HepG2 (cell line): Measurements from ENCODE around the gene GMPPA. TPM values are rescaled to one million over a fixed set of nuclear protein-coding genes. Genes with fewer than 3 reads are reported as not detected.

ENCODE experiments used
- FIP1L1 ChIP-seq: fragments of 200-400 bp; formaldehyde crosslinking; IDR thresholded peaks from 2 replicates; pipeline ENCODE4 v1.6.1; 2018; ENCODE audit warnings: low read depth, mild to moderate bottlenecking, low read length, moderate library complexity, borderline replicate concordance; ENCODE audit not compliant: insufficient read depth
- HIVEP1 ChIP-seq: sonication (generic); formaldehyde crosslinking; IDR thresholded peaks from 2 replicates; pipeline ENCODE4 v1.4.0; 2020; ENCODE audit warnings: mild to moderate bottlenecking, missing genetic modification reagents
- HOXA7 ChIP-seq: sonication (generic); formaldehyde crosslinking; IDR thresholded peaks from 2 replicates; pipeline ENCODE4 v1.8.1; 2022; ENCODE audit warnings: mild to moderate bottlenecking, missing genetic modification reagents, moderate library complexity
- MIER3 ChIP-seq: IDR thresholded peaks from 2 replicates; pipeline ENCODE4 v1.6.1; 2016; ENCODE audit warnings: missing compliant biosample characterization, borderline replicate concordance
- RBFOX2 ChIP-seq: fragments of 200-400 bp; formaldehyde crosslinking; IDR thresholded peaks from 2 replicates; pipeline ENCODE4 v1.6.1; 2017; ENCODE audit warnings: low read depth, mild to moderate bottlenecking, low read length
- SETDB1 ChIP-seq: sonication (generic); formaldehyde crosslinking; IDR thresholded peaks from 2 replicates; pipeline ENCODE4 v1.5.1; 2020; ENCODE audit warnings: missing genetic modification reagents, mild to moderate bottlenecking, borderline replicate concordance
- SRF ChIP-seq: IDR thresholded peaks from 2 replicates; pipeline ENCODE4 v1.6.1; 2011; ENCODE audit warnings: mild to moderate bottlenecking, low read depth, low read length, moderate library complexity
- TSC22D2 ChIP-seq: sonication (generic); formaldehyde crosslinking; IDR thresholded peaks from 2 replicates; pipeline ENCODE4 v1.5.1; 2020; ENCODE audit warnings: missing genetic modification reagents, mild to moderate bottlenecking, borderline replicate concordance
- ZBTB2 ChIP-seq: sonication (generic); formaldehyde crosslinking; IDR thresholded peaks from 2 replicates; pipeline ENCODE4 v1.8.0; 2022; ENCODE audit warnings: low read depth, missing genetic modification reagents
- ZMYM2 ChIP-seq: sonication (generic); formaldehyde crosslinking; IDR thresholded peaks from 2 replicates; pipeline ENCODE4 v1.8.0; 2022; ENCODE audit warnings: mild to moderate bottlenecking, missing genetic modification reagents
- ZNF160 ChIP-seq: sonication (generic); formaldehyde crosslinking; IDR thresholded peaks from 2 replicates; pipeline ENCODE4 v1.8.0; 2022; ENCODE audit warnings: mild to moderate bottlenecking, inconsistent platforms, missing genetic modification reagents
- ZNF441 ChIP-seq: sonication (generic); formaldehyde crosslinking; IDR thresholded peaks from 2 replicates; pipeline ENCODE4 v1.7.0; 2021; ENCODE audit warnings: missing genetic modification reagents, borderline replicate concordance
- ZNF496 ChIP-seq: sonication (generic); formaldehyde crosslinking; IDR thresholded peaks from 2 replicates; pipeline ENCODE4 v1.8.1; 2023; ENCODE audit warnings: mild to moderate bottlenecking, moderate library complexity, missing genetic modification reagents; ENCODE audit not compliant: insufficient replicate concordance
- ZNF607 ChIP-seq: sonication (generic); formaldehyde crosslinking; IDR thresholded peaks from 2 replicates; pipeline ENCODE4 v1.5.1; 2020; ENCODE audit warnings: missing genetic modification reagents, mild to moderate bottlenecking, borderline replicate concordance
- ZNF660 ChIP-seq: sonication (generic); formaldehyde crosslinking; IDR thresholded peaks from 2 replicates; pipeline ENCODE4 v1.5.1; 2020; ENCODE audit warnings: mild to moderate bottlenecking, low read depth, missing genetic modification reagents, borderline replicate concordance
- polyA plus RNA-seq, 8 experiments: library from polyadenylated mRNA; depleted of rRNA in 3 of 8; stranded (reverse) in 7 of 8; unstranded in 1 of 8; fragments of >200 nt; fragmentation: Illumina TruSeq in 4 of 8; extraction: Trizol in 4 of 8; gene quantifications; 2 replicates each; pipeline versions ENCODE4 v1.2.1 to v1.2.3, GENCODE V29; 2011 to 2016; ENCODE audit warnings: low read depth in 4 of 8, missing spikeins in 1 of 8, mixed read lengths in 1 of 8; ENCODE audit not compliant: insufficient read depth in 1 of 8
- total RNA-seq, 5 experiments: library from RNA; depleted of rRNA; stranded (reverse); fragments of >200 nt; fragmentation: Illumina TruSeq; extraction: Trizol; gene quantifications; 2 replicates each; pipeline ENCODE4 v1.2.3, GENCODE V29; 2016; ENCODE audit warnings: low read depth in 1 of 5
- TF ChIP-seq, protein P1 (sequence below): sonication (generic); formaldehyde crosslinking; IDR thresholded peaks from 2 replicates; pipeline ENCODE4 v1.8.0; 2023; ENCODE audit warnings: mild to moderate bottlenecking, missing genetic modification reagents
- TF ChIP-seq, protein P2 (sequence below): sonication (generic); formaldehyde crosslinking; IDR thresholded peaks from 2 replicates; pipeline ENCODE4 v1.4.0; 2020; ENCODE audit warnings: missing genetic modification reagents, borderline replicate concordance
- TF ChIP-seq, protein P3 (sequence below): IDR thresholded peaks from 2 replicates; pipeline ENCODE4 v1.4.0; 2020; ENCODE audit warnings: mild to moderate bottlenecking, missing genetic modification reagents

Gene GMPPA
- total and polyA plus RNA-seq, 2 of the 13 experiments (the other 11 are each of a cell fraction or from before 2014, with no cell fraction given) = 81.1 to 106 TPM

GRCh38 chr2:219542931-219543595, 44.4 kb downstream of the GMPPA start (continued):
- TF ChIP-seq, protein P1, sequence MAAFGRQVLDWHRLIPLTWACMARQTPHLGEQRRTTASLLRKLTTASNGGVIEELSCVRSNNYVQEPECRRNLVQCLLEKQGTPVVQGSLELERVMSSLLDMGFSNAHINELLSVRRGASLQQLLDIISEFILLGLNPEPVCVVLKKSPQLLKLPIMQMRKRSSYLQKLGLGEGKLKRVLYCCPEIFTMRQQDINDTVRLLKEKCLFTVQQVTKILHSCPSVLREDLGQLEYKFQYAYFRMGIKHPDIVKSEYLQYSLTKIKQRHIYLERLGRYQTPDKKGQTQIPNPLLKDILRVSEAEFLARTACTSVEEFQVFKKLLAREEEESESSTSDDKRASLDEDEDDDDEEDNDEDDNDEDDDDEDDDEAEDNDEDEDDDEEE (CRISPR knock-in tag) = 0 out of 2 replicates have a peak, but pooled peaks have one; percentile 10
- TF ChIP-seq MIER3 (no peak), HOXA7 (no peak), ZMYM2 (no peak), ZNF660 (CRISPR knock-in tag) (0 out of 2 replicates have a peak, but pooled peaks have one; percentile 48), HIVEP1 (CRISPR knock-in tag) (no peak; the same call in 1 of the 2 replicates), TSC22D2 (CRISPR knock-in tag) (0 out of 2 replicates have a peak, but pooled peaks have one; percentile 15), ZNF441 (CRISPR knock-in tag) (no peak; the same call in none of the 2 replicates), FIP1L1 (no peak), ZNF607 (CRISPR knock-in tag) (no peak), ZNF496 (no peak), RBFOX2 (no peak), ZNF160 (CRISPR knock-in tag) (no peak), ZBTB2 (CRISPR knock-in tag) (no peak), SRF (no peak), SETDB1 (no peak)
- TF ChIP-seq, protein P2, sequence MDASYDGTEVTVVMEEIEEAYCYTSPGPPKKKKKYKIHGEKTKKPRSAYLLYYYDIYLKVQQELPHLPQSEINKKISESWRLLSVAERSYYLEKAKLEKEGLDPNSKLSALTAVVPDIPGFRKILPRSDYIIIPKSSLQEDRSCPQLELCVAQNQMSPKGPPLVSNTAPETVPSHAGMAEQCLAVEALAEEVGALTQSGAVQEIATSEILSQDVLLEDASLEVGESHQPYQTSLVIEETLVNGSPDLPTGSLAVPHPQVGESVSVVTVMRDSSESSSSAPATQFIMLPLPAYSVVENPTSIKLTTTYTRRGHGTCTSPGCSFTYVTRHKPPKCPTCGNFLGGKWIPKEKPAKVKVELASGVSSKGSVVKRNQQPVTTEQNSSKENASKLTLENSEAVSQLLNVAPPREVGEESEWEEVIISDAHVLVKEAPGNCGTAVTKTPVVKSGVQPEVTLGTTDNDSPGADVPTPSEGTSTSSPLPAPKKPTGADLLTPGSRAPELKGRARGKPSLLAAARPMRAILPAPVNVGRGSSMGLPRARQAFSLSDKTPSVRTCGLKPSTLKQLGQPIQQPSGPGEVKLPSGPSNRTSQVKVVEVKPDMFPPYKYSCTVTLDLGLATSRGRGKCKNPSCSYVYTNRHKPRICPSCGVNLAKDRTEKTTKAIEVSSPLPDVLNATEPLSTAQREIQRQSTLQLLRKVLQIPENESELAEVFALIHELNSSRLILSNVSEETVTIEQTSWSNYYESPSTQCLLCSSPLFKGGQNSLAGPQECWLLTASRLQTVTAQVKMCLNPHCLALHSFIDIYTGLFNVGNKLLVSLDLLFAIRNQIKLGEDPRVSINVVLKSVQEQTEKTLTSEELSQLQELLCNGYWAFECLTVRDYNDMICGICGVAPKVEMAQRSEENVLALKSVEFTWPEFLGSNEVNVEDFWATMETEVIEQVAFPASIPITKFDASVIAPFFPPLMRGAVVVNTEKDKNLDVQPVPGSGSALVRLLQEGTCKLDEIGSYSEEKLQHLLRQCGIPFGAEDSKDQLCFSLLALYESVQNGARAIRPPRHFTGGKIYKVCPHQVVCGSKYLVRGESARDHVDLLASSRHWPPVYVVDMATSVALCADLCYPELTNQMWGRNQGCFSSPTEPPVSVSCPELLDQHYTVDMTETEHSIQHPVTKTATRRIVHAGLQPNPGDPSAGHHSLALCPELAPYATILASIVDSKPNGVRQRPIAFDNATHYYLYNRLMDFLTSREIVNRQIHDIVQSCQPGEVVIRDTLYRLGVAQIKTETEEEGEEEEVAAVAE (CRISPR knock-in tag) = no peak
- TF ChIP-seq, protein P3, sequence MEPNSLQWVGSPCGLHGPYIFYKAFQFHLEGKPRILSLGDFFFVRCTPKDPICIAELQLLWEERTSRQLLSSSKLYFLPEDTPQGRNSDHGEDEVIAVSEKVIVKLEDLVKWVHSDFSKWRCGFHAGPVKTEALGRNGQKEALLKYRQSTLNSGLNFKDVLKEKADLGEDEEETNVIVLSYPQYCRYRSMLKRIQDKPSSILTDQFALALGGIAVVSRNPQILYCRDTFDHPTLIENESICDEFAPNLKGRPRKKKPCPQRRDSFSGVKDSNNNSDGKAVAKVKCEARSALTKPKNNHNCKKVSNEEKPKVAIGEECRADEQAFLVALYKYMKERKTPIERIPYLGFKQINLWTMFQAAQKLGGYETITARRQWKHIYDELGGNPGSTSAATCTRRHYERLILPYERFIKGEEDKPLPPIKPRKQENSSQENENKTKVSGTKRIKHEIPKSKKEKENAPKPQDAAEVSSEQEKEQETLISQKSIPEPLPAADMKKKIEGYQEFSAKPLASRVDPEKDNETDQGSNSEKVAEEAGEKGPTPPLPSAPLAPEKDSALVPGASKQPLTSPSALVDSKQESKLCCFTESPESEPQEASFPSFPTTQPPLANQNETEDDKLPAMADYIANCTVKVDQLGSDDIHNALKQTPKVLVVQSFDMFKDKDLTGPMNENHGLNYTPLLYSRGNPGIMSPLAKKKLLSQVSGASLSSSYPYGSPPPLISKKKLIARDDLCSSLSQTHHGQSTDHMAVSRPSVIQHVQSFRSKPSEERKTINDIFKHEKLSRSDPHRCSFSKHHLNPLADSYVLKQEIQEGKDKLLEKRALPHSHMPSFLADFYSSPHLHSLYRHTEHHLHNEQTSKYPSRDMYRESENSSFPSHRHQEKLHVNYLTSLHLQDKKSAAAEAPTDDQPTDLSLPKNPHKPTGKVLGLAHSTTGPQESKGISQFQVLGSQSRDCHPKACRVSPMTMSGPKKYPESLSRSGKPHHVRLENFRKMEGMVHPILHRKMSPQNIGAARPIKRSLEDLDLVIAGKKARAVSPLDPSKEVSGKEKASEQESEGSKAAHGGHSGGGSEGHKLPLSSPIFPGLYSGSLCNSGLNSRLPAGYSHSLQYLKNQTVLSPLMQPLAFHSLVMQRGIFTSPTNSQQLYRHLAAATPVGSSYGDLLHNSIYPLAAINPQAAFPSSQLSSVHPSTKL (CRISPR knock-in tag) = no peak
